BLaER1 treated with 17β-estradiol and CSF1 and Interleukin-3, amounts not matched to agents 10 nM and 100 nM (cell line): ENCODE results near the gene COG5.
A peak's percentile ranks its signal among the peaks of the same experiment; 100 is the strongest.

Source experiments
- H3K27ac ChIP-seq, 11 experiments: shearing (Covaris generic); formaldehyde crosslinking; 2 replicates each; pipeline ENCODE4 v1.8.1; 2022
- H3K27me3 ChIP-seq, 11 experiments: shearing (Covaris generic); formaldehyde crosslinking; 2 replicates each; pipeline ENCODE4 v1.8.1; 2022
- H3K36me3 ChIP-seq, 11 experiments: shearing (Covaris generic); formaldehyde crosslinking; 2 replicates each; pipeline ENCODE4 v1.8.1; 2022
- H3K4me1 ChIP-seq, 10 experiments: shearing (Covaris generic); formaldehyde crosslinking; 2 replicates each; pipeline ENCODE4 v1.8.1; 2022
- H3K4me2 ChIP-seq, 11 experiments: shearing (Covaris generic); formaldehyde crosslinking; 2 replicates each; pipeline ENCODE4 v1.8.1; 2022
- H3K4me3 ChIP-seq, 10 experiments: shearing (Covaris generic); formaldehyde crosslinking; 2 replicates each; pipeline ENCODE4 v1.8.1; 2022
- H3K9ac ChIP-seq, 11 experiments: shearing (Covaris generic); formaldehyde crosslinking; 2 replicates each; pipeline ENCODE4 v1.8.1; 2022
- H3K9me3 ChIP-seq, 11 experiments: shearing (Covaris generic); formaldehyde crosslinking; replicated peaks in 1 of 11; 2 replicates each; pipeline ENCODE4 v1.8.1; 2022
- H4K20me1 ChIP-seq, 11 experiments: shearing (Covaris generic); formaldehyde crosslinking; 2 replicates each; pipeline ENCODE4 v1.8.1; 2022
- Cebpa-rat ChIP-seq, 11 experiments: shearing (Covaris generic); IDR thresholded peaks; 2 replicates each; pipeline ENCODE4 v1.8.1; 2022

Gene COG5

GRCh38 chr7:107581387-107582013 is 17.8 kb upstream of the COG5 start:
- Histone ChIP-seq H3K9me3 (no peaks in the 10 kb centered on the region), H3K27ac (no peak overlapping the region), H3K9ac (peak overlapping the region in 2 of 11 experiments; percentile 14 to 89; a peak in 2 of 22 replicates), H3K36me3 (peaks cover 6 to 31% (median 15%) of the 10 kb centered on the region in 11 experiments; a peak in 16 of 22 replicates), H3K4me3 (peak overlapping the region in 3 of 10 experiments; percentile 64 to 78 (median 66); a peak in 3 of 20 replicates), H3K4me1 (peaks cover 0 to 23% (median 10%) of the 10 kb centered on the region in 10 experiments; a peak in 10 of 20 replicates), H4K20me1 (peaks cover 0 to 10% (median 0%) of the 10 kb centered on the region in 11 experiments; a peak in 3 of 22 replicates), H3K27me3 (peaks cover 24 to 44% (median 37%) of the 10 kb centered on the region in 11 experiments), H3K4me2 (peak overlapping the region in 9 of 11 experiments; percentile 68 to 88 (median 83); a peak in 10 of 22 replicates)
- TF ChIP-seq Cebpa-rat (IDR thresholded peaks at IDR 0.05): no peak

DNA sequence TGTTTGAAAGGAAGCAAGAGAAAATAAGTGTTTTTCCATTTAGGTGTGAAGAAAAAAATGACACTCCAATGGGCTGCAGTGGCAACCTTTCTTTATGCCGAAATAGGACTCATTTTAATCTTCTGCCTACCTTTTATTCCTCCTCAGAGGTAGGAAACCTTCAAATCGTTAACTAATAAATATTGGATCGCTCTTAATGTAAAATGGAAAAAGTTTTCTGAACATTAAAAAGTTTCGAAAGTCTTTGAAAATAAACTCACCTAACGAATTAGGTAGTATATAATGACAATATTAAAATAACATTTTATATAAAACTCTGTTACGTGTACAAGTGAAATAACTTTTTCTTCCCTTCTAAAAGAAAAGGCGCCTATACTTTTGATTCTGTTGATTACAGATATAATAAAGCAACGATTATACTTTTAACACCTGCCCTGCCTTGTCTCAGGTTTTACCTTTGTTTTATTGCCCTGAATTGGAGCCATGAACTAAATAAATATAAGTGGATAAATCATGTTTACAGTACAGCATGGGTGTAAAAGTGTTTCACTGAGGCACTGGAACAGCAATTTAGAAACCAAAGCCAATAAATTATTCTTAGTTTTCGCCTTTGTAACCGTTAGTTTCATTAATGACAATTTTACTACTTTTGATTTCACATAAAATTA is 17.1 kb upstream of the COG5 start:
- Histone ChIP-seq H3K9ac (peak overlapping the region; percentile 75 to 89 (median 85)), H3K9me3 (no peaks in the 10 kb centered on the region), H4K20me1 (peaks cover 0 to 10% (median 0%) of the 10 kb centered on the region in 11 experiments; a peak in 3 of 22 replicates), H3K4me2 (peak overlapping the region; percentile 68 to 90 (median 83)), H3K27ac (peak overlapping the region; percentile 72 to 87 (median 82)), H3K4me3 (peak overlapping the region; percentile 64 to 80 (median 71)), H3K27me3 (peaks cover 24 to 44% (median 37%) of the 10 kb centered on the region in 11 experiments), H3K4me1 (peaks cover 0 to 23% (median 10%) of the 10 kb centered on the region in 10 experiments; a peak in 10 of 20 replicates), H3K36me3 (peaks cover 6 to 36% (median 15%) of the 10 kb centered on the region in 11 experiments; a peak in 19 of 22 replicates)
- TF ChIP-seq Cebpa-rat (IDR thresholded peaks at IDR 0.05): no peak

DNA sequence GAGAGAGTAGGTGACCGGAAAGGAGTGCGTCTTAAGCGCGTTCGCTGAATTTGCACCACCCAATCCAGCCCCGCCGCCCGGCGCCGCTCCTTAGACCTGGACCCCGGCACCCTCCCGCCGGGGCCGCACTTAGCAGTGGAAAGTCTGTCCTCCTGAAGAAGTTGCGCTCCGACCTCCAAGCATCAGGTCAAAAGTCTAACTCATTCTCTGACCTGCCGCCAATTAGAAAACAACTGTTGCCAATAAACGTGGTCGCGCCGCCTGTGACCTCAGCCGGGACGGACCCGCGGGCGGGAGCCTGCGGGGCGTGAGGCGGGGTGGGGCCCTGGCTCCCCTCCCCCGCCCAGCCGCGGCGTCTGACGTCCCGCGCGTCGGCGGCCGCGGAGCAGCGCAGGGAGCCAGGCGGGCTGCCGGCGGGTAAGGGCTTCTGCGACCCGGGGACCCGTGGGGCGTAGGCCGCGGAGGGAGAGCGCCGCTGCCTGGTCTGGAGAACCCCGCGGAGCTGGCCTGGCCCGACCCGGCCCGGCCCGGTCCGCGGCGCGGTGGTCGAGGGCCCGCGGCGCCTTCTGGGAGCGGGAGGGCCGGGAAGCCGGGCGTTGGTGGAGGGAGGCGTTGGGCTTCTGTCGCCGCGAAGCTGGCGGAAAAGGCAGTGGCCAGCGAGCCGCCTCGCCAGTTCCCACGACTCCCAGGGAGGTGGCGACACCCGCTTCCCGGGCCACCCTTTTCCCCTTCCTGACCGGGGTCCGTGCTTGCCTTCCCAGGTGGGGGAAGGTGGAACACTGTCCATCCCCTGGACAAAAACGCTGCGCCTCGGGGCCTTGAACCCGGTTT is 16.4 kb upstream of the COG5 start, which contains the start of gene BCAP29:
Gene BCAP29, plus strand, starts transcription at position 362 of the 831 bp plus-strand sequence. CDS start 527 bp downstream, outside the sequence.
- peaks cover 0 to 10% (median 0%) of the 10 kb centered on the region in 11 experiments; a peak in 3 of 22 replicates for H4K20me1 ChIP-seq
- H3K36me3 ChIP-seq: peaks cover 6 to 36% (median 17%) of the 10 kb centered on the region in 11 experiments; a peak in 21 of 22 replicates
- H3K4me2 ChIP-seq: peak within 1 kb of the TSS; percentile 68 to 90 (median 83)
- peak within 1 kb of the TSS; percentile 75 to 89 (median 85) for H3K9ac ChIP-seq
- TF ChIP-seq Cebpa-rat (IDR thresholded peaks at IDR 0.05): no peak
- peaks cover 24 to 44% (median 37%) of the 10 kb centered on the region in 11 experiments for H3K27me3 ChIP-seq
- H3K4me3 ChIP-seq: peak within 1 kb of the TSS; percentile 64 to 80 (median 71)
- peak within 1 kb of the TSS; percentile 72 to 87 (median 82) for H3K27ac ChIP-seq
- H3K9me3 ChIP-seq: no peaks in the 10 kb centered on the region
- H3K4me1 ChIP-seq: peaks cover 0 to 23% (median 10%) of the 10 kb centered on the region in 10 experiments; a peak in 10 of 20 replicates

DNA sequence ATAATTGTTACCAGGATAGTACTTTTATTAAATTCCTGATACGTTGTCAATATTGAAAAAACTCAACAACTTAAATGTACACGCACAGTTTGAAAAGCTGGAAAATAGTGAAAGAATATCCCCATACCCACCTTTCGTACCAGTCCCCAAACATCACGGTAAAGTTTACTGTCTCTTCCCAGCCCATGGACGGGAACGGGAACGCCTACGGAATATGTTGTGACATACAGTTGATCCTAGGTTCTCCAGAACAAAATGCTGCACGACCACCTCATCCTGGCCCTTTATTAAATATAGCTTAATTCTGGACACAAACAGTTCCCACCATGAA is 15.8 kb upstream of the COG5 start:
- Histone ChIP-seq H3K27ac (peak overlapping the region; percentile 72 to 87 (median 82); a peak in 21 of 22 replicates), H3K4me3 (peak overlapping the region; percentile 64 to 80 (median 71)), H3K36me3 (peaks cover 6 to 37% (median 17%) of the 10 kb centered on the region in 11 experiments; a peak in 21 of 22 replicates), H4K20me1 (peaks cover 0 to 10% (median 0%) of the 10 kb centered on the region in 11 experiments; a peak in 3 of 22 replicates), H3K4me1 (peaks cover 0 to 23% (median 10%) of the 10 kb centered on the region in 10 experiments; a peak in 10 of 20 replicates), H3K9me3 (no peaks in the 10 kb centered on the region), H3K27me3 (peaks cover 24 to 44% (median 37%) of the 10 kb centered on the region in 11 experiments), H3K4me2 (peak overlapping the region; percentile 68 to 90 (median 83)), H3K9ac (peak overlapping the region; percentile 75 to 89 (median 85))
- TF ChIP-seq Cebpa-rat (IDR thresholded peaks at IDR 0.05): no peak

GRCh38 chr7:107573537-107573936 is 9.8 kb upstream of the COG5 start:
- Histone ChIP-seq H3K4me3 (no peak overlapping the region), H3K4me2 (no peak overlapping the region), H4K20me1 (no peaks in the 10 kb centered on the region), H3K4me1 (no peaks in the 10 kb centered on the region), H3K27ac (no peak overlapping the region), H3K27me3 (peaks cover 0 to 3% (median under 1%) of the 10 kb centered on the region in 11 experiments; a peak in 7 of 22 replicates), H3K9me3 (no peaks in the 10 kb centered on the region), H3K36me3 (peaks cover 17 to 71% (median 49%) of the 10 kb centered on the region in 11 experiments; a peak in 21 of 22 replicates), H3K9ac (no peak overlapping the region)
- TF ChIP-seq Cebpa-rat (IDR thresholded peaks at IDR 0.05): no peak

DNA sequence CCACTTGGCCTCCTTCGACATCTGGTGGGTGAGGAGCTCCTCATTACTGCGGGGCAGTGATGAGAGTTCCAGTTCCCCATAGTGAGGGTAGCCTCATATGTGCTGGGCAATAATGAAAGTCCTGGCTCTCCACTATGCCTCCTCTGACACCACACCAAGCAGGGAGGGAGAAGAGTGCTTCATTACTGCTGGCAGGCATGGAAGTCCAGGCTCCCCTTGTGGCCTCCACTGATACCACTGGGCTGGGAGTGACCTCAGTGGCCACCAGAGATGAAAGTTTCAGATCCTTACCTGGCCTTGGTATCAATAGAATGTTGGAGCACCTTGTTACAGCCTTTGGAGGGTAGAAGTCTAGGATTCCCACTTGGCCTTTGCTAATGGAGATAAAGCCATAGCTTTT is 6.6 kb upstream of the COG5 start:
- Histone ChIP-seq H3K27ac (no peak overlapping the region), H3K4me2 (no peak overlapping the region), H3K4me1 (peaks cover 0 to 6% (median 3%) of the 10 kb centered on the region in 10 experiments; a peak in 7 of 20 replicates), H3K9ac (no peak overlapping the region), H4K20me1 (no peaks in the 10 kb centered on the region), H3K36me3 (peaks cover 16 to 60% (median 41%) of the 10 kb centered on the region in 11 experiments; a peak in 21 of 22 replicates), H3K4me3 (no peak overlapping the region), H3K9me3 (no peaks in the 10 kb centered on the region), H3K27me3 (no peaks in the 10 kb centered on the region)
- TF ChIP-seq Cebpa-rat (IDR thresholded peaks at IDR 0.05): no peak

DNA sequence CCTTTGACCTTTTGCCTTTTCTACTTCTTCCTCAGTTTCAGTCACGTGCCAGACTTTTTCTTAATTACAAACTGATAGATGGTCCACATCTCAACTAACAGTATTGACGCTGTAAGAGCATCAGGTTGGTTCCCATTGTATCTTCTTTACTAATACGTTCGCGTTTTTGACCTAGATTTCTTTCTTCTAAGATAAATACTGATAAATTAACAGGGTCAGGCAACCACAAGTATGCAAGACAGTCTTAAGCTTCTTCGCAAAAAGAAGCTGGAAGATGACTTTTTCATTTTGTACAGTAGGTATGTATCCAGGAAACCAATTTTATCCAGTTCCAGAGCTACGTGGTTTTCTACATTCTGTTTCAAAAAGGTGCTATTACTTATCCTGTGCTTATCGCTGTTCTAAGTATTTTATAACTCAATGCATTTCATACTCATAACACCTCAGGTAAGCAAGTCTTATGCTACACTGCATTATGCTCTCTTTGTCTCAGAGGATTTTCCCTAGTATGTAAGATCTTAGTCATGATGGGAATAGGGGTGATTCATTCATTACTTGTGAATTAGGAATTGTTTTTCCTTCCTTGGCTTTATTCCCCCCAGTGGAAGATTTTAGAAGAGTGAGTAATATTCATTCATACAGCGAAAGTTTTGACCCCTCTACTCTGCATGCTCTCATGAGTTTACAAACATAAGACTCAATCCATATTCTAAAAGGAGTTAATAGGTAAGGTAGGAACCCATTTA is 1.0 kb upstream of the COG5 start:
- no peaks in the 10 kb centered on the region for H3K27me3 ChIP-seq
- peaks cover 0 to 18% (median 7%) of the 10 kb centered on the region in 11 experiments; a peak in 6 of 22 replicates for H3K36me3 ChIP-seq
- no peak for TF ChIP-seq Cebpa-rat (IDR thresholded peaks at IDR 0.05)
- H3K27ac ChIP-seq: peak overlapping the region in 10 of 11 experiments; percentile 84 to 93 (median 90); a peak in 20 of 22 replicates
- peak overlapping the region; percentile 70 to 93 (median 86) for H3K4me2 ChIP-seq
- H3K9ac ChIP-seq: peak overlapping the region; percentile 82 to 94 (median 89)
- peaks cover 34 to 49% (median 43%) of the 10 kb centered on the region in 10 experiments for H3K4me1 ChIP-seq
- H3K9me3 ChIP-seq: no peaks in the 10 kb centered on the region
- peaks cover 0 to 16% (median 5%) of the 10 kb centered on the region in 11 experiments; a peak in 10 of 22 replicates for H4K20me1 ChIP-seq
- H3K4me3 ChIP-seq: peak overlapping the region; percentile 81 to 97 (median 88)
